ENCODE measurements around the gene TSPAN9.

DNA sequence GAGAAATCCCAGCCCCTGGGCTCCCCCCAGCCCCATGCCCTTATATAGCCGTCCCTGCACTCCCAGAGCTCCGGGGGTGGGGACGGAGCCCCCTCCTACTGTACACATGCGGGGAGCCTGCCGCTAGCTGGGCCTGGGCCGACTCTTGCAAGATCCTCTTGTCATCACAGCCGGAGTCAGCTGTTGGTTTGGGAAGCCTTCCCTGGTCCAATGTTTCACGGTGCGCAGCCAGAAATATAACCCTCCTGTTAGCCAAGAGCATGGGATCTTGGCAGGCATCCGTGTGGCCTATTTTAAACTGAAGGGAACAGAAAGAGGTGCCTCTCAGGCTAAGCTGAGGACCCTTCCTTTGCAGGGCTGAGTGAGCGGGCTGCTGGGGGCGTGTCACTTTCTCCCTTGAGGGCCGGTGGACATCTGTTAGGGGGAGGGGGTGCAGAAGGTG, 175.3 kb downstream of the TSPAN9 start:
- TF ChIP-seq EP300 (IDR thresholded peaks at IDR 0.05; ENCODE audit: borderline replicate concordance in 1 of 2, low read depth in 1 of 2, low read length in 1 of 2) (no peak), EZH2phosphoT487 (IDR thresholded peaks at IDR 0.05; ENCODE audit: borderline replicate concordance, low read depth) (no peak), RXRA (IDR thresholded peaks at IDR 0.05; ENCODE audit: borderline replicate concordance, low read depth) (no peak), JUND (IDR thresholded peaks at IDR 0.05) (no peak), RFX5 (IDR thresholded peaks at IDR 0.05; ENCODE audit: low read length) (no peak), YY1 (IDR thresholded peaks at IDR 0.05; ENCODE audit: low read depth) (no peak), POLR2AphosphoS5 (IDR thresholded peaks at IDR 0.05; ENCODE audit: low read depth, low read length) (no peak)
- TF ChIP-seq, protein P1, sequence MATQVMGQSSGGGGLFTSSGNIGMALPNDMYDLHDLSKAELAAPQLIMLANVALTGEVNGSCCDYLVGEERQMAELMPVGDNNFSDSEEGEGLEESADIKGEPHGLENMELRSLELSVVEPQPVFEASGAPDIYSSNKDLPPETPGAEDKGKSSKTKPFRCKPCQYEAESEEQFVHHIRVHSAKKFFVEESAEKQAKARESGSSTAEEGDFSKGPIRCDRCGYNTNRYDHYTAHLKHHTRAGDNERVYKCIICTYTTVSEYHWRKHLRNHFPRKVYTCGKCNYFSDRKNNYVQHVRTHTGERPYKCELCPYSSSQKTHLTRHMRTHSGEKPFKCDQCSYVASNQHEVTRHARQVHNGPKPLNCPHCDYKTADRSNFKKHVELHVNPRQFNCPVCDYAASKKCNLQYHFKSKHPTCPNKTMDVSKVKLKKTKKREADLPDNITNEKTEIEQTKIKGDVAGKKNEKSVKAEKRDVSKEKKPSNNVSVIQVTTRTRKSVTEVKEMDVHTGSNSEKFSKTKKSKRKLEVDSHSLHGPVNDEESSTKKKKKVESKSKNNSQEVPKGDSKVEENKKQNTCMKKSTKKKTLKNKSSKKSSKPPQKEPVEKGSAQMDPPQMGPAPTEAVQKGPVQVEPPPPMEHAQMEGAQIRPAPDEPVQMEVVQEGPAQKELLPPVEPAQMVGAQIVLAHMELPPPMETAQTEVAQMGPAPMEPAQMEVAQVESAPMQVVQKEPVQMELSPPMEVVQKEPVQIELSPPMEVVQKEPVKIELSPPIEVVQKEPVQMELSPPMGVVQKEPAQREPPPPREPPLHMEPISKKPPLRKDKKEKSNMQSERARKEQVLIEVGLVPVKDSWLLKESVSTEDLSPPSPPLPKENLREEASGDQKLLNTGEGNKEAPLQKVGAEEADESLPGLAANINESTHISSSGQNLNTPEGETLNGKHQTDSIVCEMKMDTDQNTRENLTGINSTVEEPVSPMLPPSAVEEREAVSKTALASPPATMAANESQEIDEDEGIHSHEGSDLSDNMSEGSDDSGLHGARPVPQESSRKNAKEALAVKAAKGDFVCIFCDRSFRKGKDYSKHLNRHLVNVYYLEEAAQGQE (IDR thresholded peaks at IDR 0.05; ENCODE audit: low read depth, low read length) = no peak
- TF ChIP-seq, protein P2, sequence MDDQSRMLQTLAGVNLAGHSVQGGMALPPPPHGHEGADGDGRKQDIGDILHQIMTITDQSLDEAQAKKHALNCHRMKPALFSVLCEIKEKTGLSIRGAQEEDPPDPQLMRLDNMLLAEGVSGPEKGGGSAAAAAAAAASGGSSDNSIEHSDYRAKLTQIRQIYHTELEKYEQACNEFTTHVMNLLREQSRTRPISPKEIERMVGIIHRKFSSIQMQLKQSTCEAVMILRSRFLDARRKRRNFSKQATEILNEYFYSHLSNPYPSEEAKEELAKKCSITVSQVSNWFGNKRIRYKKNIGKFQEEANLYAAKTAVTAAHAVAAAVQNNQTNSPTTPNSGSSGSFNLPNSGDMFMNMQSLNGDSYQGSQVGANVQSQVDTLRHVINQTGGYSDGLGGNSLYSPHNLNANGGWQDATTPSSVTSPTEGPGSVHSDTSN (IDR thresholded peaks at IDR 0.05) = no peak
- TF ChIP-seq, protein P3, sequence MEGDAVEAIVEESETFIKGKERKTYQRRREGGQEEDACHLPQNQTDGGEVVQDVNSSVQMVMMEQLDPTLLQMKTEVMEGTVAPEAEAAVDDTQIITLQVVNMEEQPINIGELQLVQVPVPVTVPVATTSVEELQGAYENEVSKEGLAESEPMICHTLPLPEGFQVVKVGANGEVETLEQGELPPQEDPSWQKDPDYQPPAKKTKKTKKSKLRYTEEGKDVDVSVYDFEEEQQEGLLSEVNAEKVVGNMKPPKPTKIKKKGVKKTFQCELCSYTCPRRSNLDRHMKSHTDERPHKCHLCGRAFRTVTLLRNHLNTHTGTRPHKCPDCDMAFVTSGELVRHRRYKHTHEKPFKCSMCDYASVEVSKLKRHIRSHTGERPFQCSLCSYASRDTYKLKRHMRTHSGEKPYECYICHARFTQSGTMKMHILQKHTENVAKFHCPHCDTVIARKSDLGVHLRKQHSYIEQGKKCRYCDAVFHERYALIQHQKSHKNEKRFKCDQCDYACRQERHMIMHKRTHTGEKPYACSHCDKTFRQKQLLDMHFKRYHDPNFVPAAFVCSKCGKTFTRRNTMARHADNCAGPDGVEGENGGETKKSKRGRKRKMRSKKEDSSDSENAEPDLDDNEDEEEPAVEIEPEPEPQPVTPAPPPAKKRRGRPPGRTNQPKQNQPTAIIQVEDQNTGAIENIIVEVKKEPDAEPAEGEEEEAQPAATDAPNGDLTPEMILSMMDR (IDR thresholded peaks at IDR 0.05) = no peak

Measured in SK-N-SH (cell line).